Renal pelvis (tissue), 4 donors: ENCODE results near the gene PER3. TPM values are rescaled to one million over a fixed set of nuclear protein-coding genes. Genes with fewer than 3 reads are reported as not detected.

Experiments used
- DNase-seq: peaks from one replicate; pipeline ENCODE4 v3.0.0-alpha.2; 2013
- polyA plus RNA-seq, 3 donors: library from polyadenylated mRNA; unstranded; fragments of 120-200 nt; gene quantifications; one replicate each; pipeline ENCODE4 v1.2.1, GENCODE V29; 2013; ENCODE audit not compliant: insufficient read length in 3 of 3

PER3 gene
- polyA plus RNA-seq, 3 donors: 10.8 to 14.1 (median 11.8) TPM

GRCh38 chr1:7831458-7831857, 47.4 kb downstream of the PER3 start:
- DNase-seq: no peak

GRCh38 chr1:7833035-7833434, 48.9 kb downstream of the PER3 start:
- no peak for DNase-seq

GRCh38 chr1:7838714-7839113, 54.6 kb downstream of the PER3 start:
- no peak for DNase-seq

GRCh38 chr1:7839526-7839925, 55.4 kb downstream of the PER3 start:
- no peak for DNase-seq

GRCh38 chr1:7842517-7842916, 58.4 kb downstream of the PER3 start:
- no peak for DNase-seq

GRCh38 chr1:7845761-7846160, 61.7 kb downstream of the PER3 start:
- DNase-seq: no peak

- DNase-seq: no peak
Measured at GRCh38 chr1:7846656-7847055, 62.6 kb downstream of the PER3 start.

- DNase-seq: no peak
Measured at GRCh38 chr1:7847599-7847998, 63.5 kb downstream of the PER3 start.

GRCh38 chr1:7850786-7851185, 66.7 kb downstream of the PER3 start:
- DNase-seq: no peak

- DNase-seq: no peak
Measured at GRCh38 chr1:7852804-7853683, 69.0 kb downstream of the PER3 start, which contains the start of gene UTS2. TSS of gene UTS2 (minus strand) at chr1:7853065. CDS start at chr1:7853003, 62 bp downstream.

- DNase-seq: no peak
Measured at GRCh38 chr1:7853684-7854026, 69.6 kb downstream of the PER3 start.

GRCh38 chr1:7856345-7856744, 72.3 kb downstream of the PER3 start:
- peak; percentile 4 for DNase-seq

- no peak for DNase-seq
Measured at GRCh38 chr1:7857000-7857399, 72.9 kb downstream of the PER3 start.

- no peak for DNase-seq
Measured at GRCh38 chr1:7857985-7858384, 73.9 kb downstream of the PER3 start.

- no peak for DNase-seq
Measured at GRCh38 chr1:7859406-7859805, 75.3 kb downstream of the PER3 start.

GRCh38 chr1:7860130-7860529, 76.0 kb downstream of the PER3 start:
- no peak for DNase-seq

GRCh38 chr1:7861452-7861851, 77.4 kb downstream of the PER3 start:
- DNase-seq: no peak

GRCh38 chr1:7862211-7863060, 78.3 kb downstream of the PER3 start:
- no peak for DNase-seq

- no peak for DNase-seq
Measured at GRCh38 chr1:7863756-7864328, 79.8 kb downstream of the PER3 start.

GRCh38 chr1:7865978-7866377, 81.9 kb downstream of the PER3 start:
- no peak for DNase-seq

GRCh38 chr1:7868070-7868780, 84.1 kb downstream of the PER3 start:
- no peak for DNase-seq
